Fibroblast of peridontal ligament (primary cell): Measurements from ENCODE around the gene ANAPC15.
"Not testable (repeated sequence)": the region's sequence is repeated elsewhere in the genome, so short reads cannot be mapped to it uniquely, and the experiment has no call there.

Experiments used
- DNase-seq: peaks from one replicate; pipeline ENCODE4 v3.0.0-alpha.2; 2010; ENCODE audit errors: extremely low read depth

The ANAPC15 gene

DNA sequence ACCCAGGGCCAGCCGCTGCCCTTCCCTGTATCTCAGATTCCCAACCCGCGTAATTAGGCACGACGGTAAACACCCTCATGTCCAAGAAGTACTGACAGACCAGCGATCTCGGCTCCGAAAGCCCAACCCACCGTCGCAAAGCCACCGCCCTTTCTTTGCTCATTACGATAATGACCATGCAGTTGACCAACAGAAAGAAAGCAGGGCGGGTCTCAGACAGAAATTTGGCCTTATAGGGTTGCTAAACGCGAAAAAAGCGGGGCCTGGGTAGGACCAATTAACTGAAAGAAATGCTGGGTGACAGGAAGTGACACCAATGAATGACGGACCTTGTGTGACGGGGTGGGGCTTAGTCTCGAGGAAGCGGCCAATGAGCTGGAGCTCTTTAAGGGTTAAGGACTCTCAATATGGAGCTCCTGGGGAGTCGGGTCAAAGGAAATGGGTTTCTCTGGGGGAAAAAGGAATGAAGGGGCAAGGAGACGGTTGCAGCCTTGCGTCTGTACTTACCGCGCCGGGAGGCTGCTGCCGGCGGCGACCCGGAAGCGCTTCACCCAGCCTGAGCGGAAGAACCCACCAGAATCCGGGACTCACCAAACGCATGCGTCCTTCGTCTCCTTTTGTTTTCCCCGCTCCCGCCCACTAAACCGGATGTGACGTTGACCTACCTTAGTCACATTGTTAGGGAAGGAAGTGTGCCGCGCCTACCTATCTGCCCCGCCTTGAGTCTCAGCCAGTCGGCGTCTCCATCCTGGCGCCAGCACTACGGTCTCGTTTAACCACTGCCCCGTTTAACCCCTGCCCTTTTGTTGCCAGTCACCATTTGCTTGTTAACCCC is at the start of gene ANAPC15:
ANAPC15 (minus strand) TSS at position 553 of the 835 bp plus-strand sequence. CDS start 1,419 bp downstream, outside the sequence.
- DNase-seq = peak; percentile 100

- peak; percentile 27 for DNase-seq
These were observed 47.8 kb upstream of the ANAPC15 start for GRCh38 chr11:72160319-72160718.

DNA sequence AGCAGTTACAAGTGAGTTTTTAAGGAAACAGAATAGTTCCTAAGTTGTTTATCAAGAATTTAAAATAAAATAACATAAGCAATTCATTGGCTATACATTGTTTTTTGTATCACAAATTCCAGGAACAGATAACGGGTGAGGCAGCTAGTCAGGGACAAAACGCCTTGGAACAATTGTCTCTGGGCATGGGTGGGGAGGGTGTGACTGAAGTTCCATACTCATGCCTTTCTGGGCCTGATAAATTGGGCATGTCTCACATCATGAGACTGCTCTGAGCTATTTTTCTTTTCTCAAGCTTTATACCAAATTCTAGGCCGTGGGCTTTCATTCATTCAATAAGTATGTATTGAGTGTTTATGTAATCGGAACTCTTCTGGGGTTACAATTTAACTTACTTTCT is 44.6 kb upstream of the ANAPC15 start:
- DNase-seq = no peak

GRCh38 chr11:72155751-72156150 is 43.3 kb upstream of the ANAPC15 start:
- no peak for DNase-seq

GRCh38 chr11:72154816-72155215 is 42.3 kb upstream of the ANAPC15 start:
- DNase-seq = no peak

- DNase-seq = not testable (repeated sequence)
These were observed 41.4 kb upstream of the ANAPC15 start for GRCh38 chr11:72153874-72154273.

GRCh38 chr11:72150882-72151281 is 38.4 kb upstream of the ANAPC15 start:
- DNase-seq = no peak

GRCh38 chr11:72146625-72147024 is 34.1 kb upstream of the ANAPC15 start:
- no peak for DNase-seq

DNA sequence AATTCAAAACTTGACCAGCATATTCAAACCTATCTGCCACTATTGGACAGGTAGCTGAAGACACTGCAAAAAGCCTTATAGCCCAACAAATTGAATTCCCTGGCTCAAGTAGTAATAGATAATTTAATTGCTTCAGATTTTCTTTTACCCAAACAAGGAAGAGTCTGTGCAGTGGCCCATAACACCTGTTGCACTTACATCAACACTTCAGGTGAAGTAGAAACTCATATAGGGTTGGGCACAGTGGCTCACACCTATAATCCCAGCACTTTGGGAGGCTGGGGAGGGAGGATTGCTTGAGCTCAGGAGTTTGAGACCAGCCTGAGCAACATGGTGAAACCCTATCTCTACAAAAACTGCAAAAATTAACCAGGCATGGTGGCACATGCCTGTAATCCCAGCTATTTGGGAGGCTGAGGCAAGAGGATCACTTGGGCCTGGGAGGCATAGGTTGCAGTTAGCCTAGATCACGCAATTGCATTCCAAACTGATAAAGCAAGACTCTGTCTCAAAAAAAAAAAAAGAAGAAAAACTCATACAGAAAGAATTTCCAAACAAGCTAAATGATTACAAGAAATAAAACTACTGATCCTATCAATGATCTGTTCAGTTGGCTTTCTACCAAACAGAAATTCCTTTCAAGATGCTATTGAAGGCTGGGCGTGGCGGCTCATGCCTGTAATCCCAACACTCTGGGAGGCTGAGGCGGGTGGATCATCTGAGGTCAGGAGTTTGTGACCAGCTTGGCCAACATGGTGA is 32.5 kb upstream of the ANAPC15 start:
- peak; percentile 94 for DNase-seq

DNA sequence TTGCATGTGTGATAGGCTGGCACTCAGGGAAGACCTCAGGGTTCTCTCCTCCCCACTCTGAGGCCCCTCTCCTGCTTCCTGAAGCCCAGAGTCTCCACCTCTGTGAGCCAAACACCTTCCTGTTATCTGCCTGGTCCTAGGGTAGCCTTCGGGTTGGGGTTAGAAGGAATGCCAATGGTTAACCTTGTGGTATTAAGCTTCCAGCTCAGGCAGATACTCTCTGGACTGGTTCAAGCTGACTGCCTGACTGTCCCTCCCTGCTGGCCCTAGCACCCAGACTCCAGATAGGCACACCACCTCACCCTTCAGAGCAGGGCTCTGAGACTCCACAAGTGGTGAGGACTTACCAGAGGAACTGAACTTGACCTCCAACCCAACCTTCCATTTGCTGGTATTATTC is 30.0 kb upstream of the ANAPC15 start:
- DNase-seq = not testable (repeated sequence)

GRCh38 chr11:72142086-72142485 is 29.6 kb upstream of the ANAPC15 start:
- DNase-seq = peak; percentile 49

- peak; percentile 95 for DNase-seq
These were observed 28.6 kb upstream of the ANAPC15 start for GRCh38 chr11:72141066-72141465.

DNA sequence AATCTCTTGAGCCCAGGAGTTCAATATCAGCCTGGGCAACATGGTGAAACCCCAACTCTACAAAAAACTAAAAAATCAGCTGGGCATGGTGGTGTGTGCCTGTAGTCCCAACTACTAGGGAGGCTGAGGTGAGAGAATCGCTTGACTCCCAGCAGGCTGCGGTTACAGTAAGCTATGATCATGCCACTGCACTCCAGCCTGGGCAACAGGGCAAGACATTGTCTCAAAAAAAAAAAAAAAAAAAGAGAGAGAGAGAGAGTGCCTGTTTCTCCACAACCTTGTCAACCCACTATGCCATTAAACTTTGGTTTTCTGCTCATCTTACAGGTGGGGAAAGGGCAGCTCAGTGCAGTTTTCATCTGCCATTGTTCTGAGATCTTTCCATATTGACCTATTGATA is 28.2 kb upstream of the ANAPC15 start:
- DNase-seq = no peak

DNA sequence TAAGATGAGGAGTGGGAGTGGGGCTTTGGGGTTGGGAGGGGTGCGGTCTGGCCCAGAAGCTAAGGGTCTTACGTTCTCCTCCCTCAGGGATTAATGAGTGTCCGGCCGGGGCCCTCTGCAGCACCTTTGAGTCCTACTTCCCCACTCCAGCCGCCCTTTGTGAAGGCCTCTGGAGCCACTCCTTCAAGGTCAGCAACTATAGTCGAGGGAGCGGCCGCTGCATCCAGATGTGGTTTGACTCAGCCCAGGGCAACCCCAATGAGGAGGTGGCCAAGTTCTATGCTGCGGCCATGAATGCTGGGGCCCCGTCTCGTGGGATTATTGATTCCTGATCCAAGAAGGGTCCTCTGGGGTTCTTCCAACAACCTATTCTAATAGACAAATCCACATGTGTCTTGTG is 27.0 kb upstream of the ANAPC15 start:
- no peak for DNase-seq

GRCh38 chr11:72138821-72139390 is 26.4 kb upstream of the ANAPC15 start:
- DNase-seq = no peak

GRCh38 chr11:72136684-72137262 is 24.3 kb upstream of the ANAPC15 start:
- no peak for DNase-seq

- DNase-seq = no peak
These were observed 23.6 kb upstream of the ANAPC15 start for GRCh38 chr11:72135891-72136683.

DNA sequence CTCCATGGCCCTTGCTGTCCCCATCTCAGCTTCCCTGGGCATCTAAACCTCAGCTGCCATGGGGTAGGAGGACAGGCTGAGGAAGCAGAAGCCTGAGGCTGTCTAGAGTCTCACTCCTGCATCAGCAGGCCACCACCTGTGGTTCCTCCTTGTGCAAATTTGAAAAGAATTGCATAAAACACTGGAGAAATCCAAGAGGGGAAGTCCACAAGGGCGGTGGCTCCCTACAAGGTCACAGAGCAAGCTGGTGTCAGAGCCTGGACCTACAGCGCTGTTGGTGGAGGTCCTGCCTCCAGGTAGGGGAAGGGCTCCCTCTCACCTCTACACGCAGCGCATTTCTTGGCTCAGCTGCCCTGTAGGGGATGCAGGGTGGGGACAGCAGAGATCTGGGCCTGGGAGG is 23.0 kb upstream of the ANAPC15 start, which contains the start of gene FOLR3:
FOLR3 (plus strand) TSS at position 253 of the 400 bp plus-strand sequence. CDS start 228 bp downstream, outside the sequence.
- not testable (repeated sequence) for DNase-seq

GRCh38 chr11:72132646-72133045 is 20.2 kb upstream of the ANAPC15 start:
- DNase-seq = no peak

GRCh38 chr11:72129381-72129780 is 16.9 kb upstream of the ANAPC15 start:
- no peak for DNase-seq

DNA sequence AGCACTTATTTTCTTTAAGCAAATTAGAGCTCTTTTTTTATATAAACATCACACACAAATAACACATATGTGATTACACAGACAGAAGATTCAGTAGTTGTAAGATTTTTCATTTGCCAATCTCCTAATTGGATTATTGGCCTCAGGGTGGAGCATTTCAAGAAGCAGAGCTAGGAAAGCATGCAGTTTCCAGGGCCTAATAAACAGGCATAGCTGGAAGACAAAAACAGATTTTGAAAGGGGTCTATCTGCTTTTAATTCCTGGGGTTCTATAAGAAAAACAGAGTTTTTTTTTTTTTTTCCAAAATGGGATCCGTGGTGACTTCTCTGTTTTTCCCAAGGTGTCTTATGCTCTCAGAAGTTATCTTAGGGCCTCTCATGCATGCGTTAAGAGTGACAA is 15.4 kb upstream of the ANAPC15 start:
- DNase-seq = no peak
